Astrocyte (in vitro differentiated cells and primary cell): Measurements from ENCODE around the gene KCNJ12.

ENCODE experiments used
- CTCF ChIP-seq: IDR thresholded peaks from 2 replicates; pipeline ENCODE4 v1.5.1; 2011; ENCODE audit warnings: low read depth, mild to moderate bottlenecking, inconsistent platforms, low read length, moderate library complexity; ENCODE audit not compliant: insufficient read depth
- EZH2 ChIP-seq: IDR thresholded peaks from 2 replicates; pipeline ENCODE4 v1.6.1; 2012; ENCODE audit warnings: mild to moderate bottlenecking, low read length, inconsistent platforms; ENCODE audit not compliant: insufficient read depth

GRCh38 chr17:21354796-21355385, 21.3 kb upstream of the KCNJ12 start:
- TF ChIP-seq CTCF (no peak), EZH2 (no peak)
